SU-DHL-6 (cell line): ENCODE measurements around the gene SLC6A11.

Source experiments
- H2AFZ ChIP-seq: fragments of 200-600 bp; sonication (generic); 2 replicates; pipeline ENCODE4 v1.6.1; 2014; ENCODE audit warnings: low read depth, mild to moderate bottlenecking, moderate library complexity, mixed read lengths, antibody characterized with exemption, low read length; ENCODE audit not compliant: severe bottlenecking
- H3F3A ChIP-seq: fragments of 200-600 bp; shearing (Covaris generic); 2 replicates; pipeline ENCODE4 v1.6.0; 2016; ENCODE audit warnings: antibody characterized with exemption, mild to moderate bottlenecking; ENCODE audit not compliant: insufficient read depth
- H3K27ac ChIP-seq: fragments of 200-600 bp; sonication (generic); 2 replicates; pipeline ENCODE4 v1.5.1; 2016; ENCODE audit warnings: low read depth, mild to moderate bottlenecking, low read length, moderate library complexity, mixed read lengths
- H3K27me3 ChIP-seq: fragments of 200-600 bp; sonication (generic), shearing (Covaris generic); 2 replicates; pipeline ENCODE4 v1.6.0; 2014; ENCODE audit warnings: mild to moderate bottlenecking, low read length
- H3K36me3 ChIP-seq: fragments of 200-600 bp; sonication (generic); 2 replicates; pipeline ENCODE4 v1.6.1; 2014; ENCODE audit warnings: mild to moderate bottlenecking, low read length, mixed read lengths
- H3K4me2 ChIP-seq: fragments of 300-600, 200-600 bp; shearing (Covaris generic), sonication (generic); 2 replicates; pipeline ENCODE4 v1.6.0; 2014; ENCODE audit warnings: low read length, low read depth, mild to moderate bottlenecking; ENCODE audit not compliant: poor library complexity, severe bottlenecking
- H3K4me3 ChIP-seq: fragments of 200-600 bp; sonication (generic); 2 replicates; pipeline ENCODE4 v1.5.1; 2014; ENCODE audit warnings: antibody characterized with exemption, low read length, mild to moderate bottlenecking, mixed read lengths; ENCODE audit not compliant: insufficient read depth, poor library complexity, severe bottlenecking
- H3K79me2 ChIP-seq: fragments of 200-600 bp; sonication (generic); 2 replicates; pipeline ENCODE4 v1.6.1; 2014; ENCODE audit warnings: mild to moderate bottlenecking, low read length, moderate library complexity; ENCODE audit not compliant: insufficient read depth
- H3K9ac ChIP-seq: fragments of 200-600 bp; sonication (generic); 2 replicates; pipeline ENCODE4 v1.7.0; 2014; ENCODE audit warnings: mild to moderate bottlenecking, low read length
- H3K9me2 ChIP-seq: fragments of 200-600 bp; sonication (generic); replicated peaks from 2 replicates; pipeline ENCODE4 v1.6.1; 2014; ENCODE audit warnings: low read length; ENCODE audit not compliant: insufficient read depth
- H3K9me3 ChIP-seq: fragments of 200-600 bp; sonication (generic); 2 replicates; pipeline ENCODE4 v1.6.1; 2014; ENCODE audit warnings: low read length, mixed read lengths; ENCODE audit not compliant: insufficient read depth
- H4K20me1 ChIP-seq: fragments of 200-600 bp; sonication (generic); 2 replicates; pipeline ENCODE4 v1.6.1; 2014; ENCODE audit warnings: low read depth, mild to moderate bottlenecking, antibody characterized with exemption, low read length, moderate library complexity, mixed read lengths
- CTCF ChIP-seq: fragments of 200-600 bp; sonication (generic); IDR thresholded peaks from one replicate; pipeline ENCODE4 v1.5.1; 2017; ENCODE audit warnings: antibody characterized with exemption, mild to moderate bottlenecking, low read length, moderate library complexity; ENCODE audit not compliant: insufficient read depth, poor library complexity, severe bottlenecking
- EZH2phosphoT487 ChIP-seq: fragments of 200-600 bp; sonication (generic), shearing (Covaris generic); conservative IDR thresholded peaks from 2 replicates; pipeline ENCODE4 v1.6.1; 2018; ENCODE audit warnings: mild to moderate bottlenecking, antibody characterized with exemption, low read length, moderate library complexity, mixed read lengths

Gene SLC6A11

DNA sequence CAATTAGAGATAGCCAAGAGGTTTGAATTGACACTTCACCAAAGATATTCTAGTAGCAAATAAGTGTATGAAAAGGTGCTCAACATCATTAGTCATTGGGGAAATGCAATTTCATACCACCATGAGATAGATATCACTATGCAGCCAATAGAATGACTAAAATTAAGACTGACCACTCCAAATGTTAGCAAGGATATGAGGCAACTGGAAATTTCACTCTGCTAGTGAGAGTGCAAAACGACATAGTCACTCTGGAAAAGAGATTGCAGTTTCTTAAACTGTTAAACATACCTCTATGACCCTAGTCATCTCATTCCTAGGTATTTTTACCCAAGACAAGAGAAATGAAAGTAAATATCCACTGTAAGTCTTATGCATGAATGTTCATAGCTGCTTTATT, 27.6 kb upstream of the SLC6A11 start:
- Histone ChIP-seq H3K79me2 (no peaks in the 10 kb centered on the region), H3K27me3 (no peaks in the 10 kb centered on the region)
- TF ChIP-seq EZH2phosphoT487 = no peak
- TF ChIP-seq CTCF = no peak

DNA sequence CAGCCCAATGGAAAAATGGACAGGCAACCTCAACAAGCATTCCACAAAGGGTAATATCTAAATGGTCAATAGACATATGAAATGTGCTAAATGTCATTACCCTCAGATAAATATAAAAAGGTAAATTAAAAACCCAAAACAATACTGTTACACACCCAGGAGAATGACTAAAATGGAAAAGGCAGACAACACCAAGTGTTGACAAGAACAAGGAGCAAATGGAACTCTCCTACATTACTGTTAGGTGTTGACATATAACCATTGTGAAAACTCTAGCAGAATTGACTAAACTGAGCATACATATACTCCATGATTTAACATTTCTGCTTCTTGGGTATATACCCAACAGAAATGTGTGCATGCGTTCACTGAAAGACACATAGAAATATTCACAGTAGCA, 25.3 kb upstream of the SLC6A11 start:
- Histone ChIP-seq H3K36me3 (no peaks in the 10 kb centered on the region), H3K27ac (no peak overlapping the region), H3K4me3 (no peak overlapping the region), H4K20me1 (no peaks in the 10 kb centered on the region), H2AFZ (no peak overlapping the region), H3K9ac (no peak overlapping the region), H3K9me2 (no peaks in the 10 kb centered on the region), H3K4me2 (no peak overlapping the region), H3K9me3 (no peaks in the 10 kb centered on the region), H3K27me3 (no peaks in the 10 kb centered on the region), H3K79me2 (no peaks in the 10 kb centered on the region), H3F3A (no peaks in the 10 kb centered on the region)
- TF ChIP-seq CTCF (no peak), EZH2phosphoT487 (no peak)

More for the DNA sequence above, 27.6 kb upstream of the SLC6A11 start:
- H3K4me2 ChIP-seq = no peak overlapping the region
- H3K9ac ChIP-seq = no peak overlapping the region
- H3F3A ChIP-seq = no peaks in the 10 kb centered on the region
- H3K9me2 ChIP-seq = no peaks in the 10 kb centered on the region
- H2AFZ ChIP-seq = no peak overlapping the region
- no peaks in the 10 kb centered on the region for H3K36me3 ChIP-seq
- no peak overlapping the region for H3K27ac ChIP-seq
- H3K9me3 ChIP-seq = no peaks in the 10 kb centered on the region
- H4K20me1 ChIP-seq = no peaks in the 10 kb centered on the region
- H3K4me3 ChIP-seq = no peak overlapping the region

DNA sequence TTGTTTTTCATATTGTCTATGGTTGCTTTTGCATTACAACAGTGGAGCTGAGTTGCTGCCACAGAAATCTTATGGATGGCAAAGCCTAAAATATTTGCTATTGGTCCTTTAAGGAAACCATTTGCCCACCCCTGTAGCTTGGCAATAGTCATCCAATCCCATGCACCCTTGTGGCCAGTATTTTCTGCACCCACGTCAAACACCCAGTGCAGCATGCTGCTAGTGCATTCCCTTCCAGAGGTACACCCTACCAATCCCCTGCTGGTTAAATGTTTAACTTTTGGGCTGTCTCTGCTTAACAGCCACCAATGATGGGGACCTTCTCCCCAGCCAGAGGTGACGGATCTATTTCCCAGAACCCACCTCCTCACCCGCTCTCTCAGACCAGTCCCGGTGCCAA, 23.8 kb upstream of the SLC6A11 start:
- Histone ChIP-seq H3K27me3 (no peaks in the 10 kb centered on the region), H3K9me3 (no peaks in the 10 kb centered on the region), H2AFZ (no peak overlapping the region), H4K20me1 (no peaks in the 10 kb centered on the region), H3K27ac (no peak overlapping the region), H3K4me2 (no peak overlapping the region), H3K79me2 (no peaks in the 10 kb centered on the region), H3K4me3 (no peak overlapping the region), H3K9me2 (no peaks in the 10 kb centered on the region), H3K9ac (no peak overlapping the region), H3F3A (no peaks in the 10 kb centered on the region), H3K36me3 (no peaks in the 10 kb centered on the region)
- TF ChIP-seq EZH2phosphoT487 (no peak), CTCF (no peak)
